ENCODE data around the gene NPY4R. TPM values are rescaled to one million over a fixed set of nuclear protein-coding genes. Genes with fewer than 3 reads are reported as not detected.
A peak's percentile ranks its signal among the peaks of the same experiment; 100 is the strongest.
"Not testable (repeated sequence)": the region's sequence is repeated elsewhere in the genome, so short reads cannot be mapped to it uniquely, and the experiment has no call there.

Gene NPY4R
- total RNA-seq, 1 donor from 2014 or later = not detected

DNA sequence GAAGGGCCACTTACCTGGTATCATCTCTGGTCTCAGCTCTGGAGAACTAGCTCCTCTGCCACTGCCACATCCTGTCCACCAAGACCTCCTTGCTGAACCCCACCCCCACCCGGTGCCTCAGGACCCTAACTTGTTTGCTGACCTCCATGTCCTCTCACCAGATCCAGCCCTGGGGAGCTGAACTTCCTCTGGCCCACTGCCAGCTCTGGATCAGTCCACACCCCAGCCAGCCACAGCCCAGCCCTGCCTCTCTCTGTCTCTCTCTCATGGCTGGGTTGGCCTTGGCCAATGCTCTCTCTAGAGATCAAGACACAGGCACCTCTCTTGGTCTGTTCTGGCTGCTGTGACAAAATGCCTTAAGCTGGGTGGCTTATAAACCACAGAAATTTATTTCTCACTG is 14.4 kb downstream of the NPY4R start:
- H3K4me1 ChIP-seq; H3K27ac ChIP-seq (replicated peaks); H3K4me3 ChIP-seq; H3K27me3 ChIP-seq (ENCODE audit: low read depth); intact Hi-C loops (cut with micrococcal nuclease); H3K36me3 ChIP-seq; DNase-seq; H3K9me3 ChIP-seq (replicated peaks): not testable (repeated sequence)

GRCh38 chr10:46450829-46451228 is 14.9 kb downstream of the NPY4R start:
- DNase-seq; intact Hi-C loops (cut with micrococcal nuclease); H3K27ac ChIP-seq (replicated peaks); H3K4me3 ChIP-seq; H3K27me3 ChIP-seq (ENCODE audit: low read depth); H3K9me3 ChIP-seq (replicated peaks); H3K4me1 ChIP-seq; H3K36me3 ChIP-seq: not testable (repeated sequence)

DNA sequence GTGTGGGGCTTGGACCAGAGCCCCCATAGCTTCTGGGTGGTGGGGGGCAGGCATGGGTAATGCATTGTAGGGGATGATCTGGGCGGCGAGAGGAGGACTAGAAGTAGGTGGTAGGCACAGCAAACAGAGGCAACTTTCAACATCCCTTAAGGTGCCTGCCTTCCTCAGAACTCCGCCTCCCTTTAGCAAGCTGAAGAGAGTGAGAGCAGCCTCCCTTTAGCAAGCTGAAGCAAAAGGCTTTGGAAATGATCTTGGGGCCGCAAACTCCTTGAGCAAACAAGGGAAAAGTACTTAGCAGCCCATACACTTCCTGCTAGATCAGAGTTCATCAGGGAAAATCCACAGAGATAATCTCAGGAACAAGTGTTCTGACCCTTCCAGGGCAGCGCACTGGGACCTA is 18.3 kb downstream of the NPY4R start:
- H3K27ac ChIP-seq (replicated peaks); H3K27me3 ChIP-seq (ENCODE audit: low read depth); DNase-seq; H3K4me1 ChIP-seq; H3K9me3 ChIP-seq (replicated peaks); intact Hi-C loops (cut with micrococcal nuclease); H3K36me3 ChIP-seq; H3K4me3 ChIP-seq: not testable (repeated sequence)

DNA sequence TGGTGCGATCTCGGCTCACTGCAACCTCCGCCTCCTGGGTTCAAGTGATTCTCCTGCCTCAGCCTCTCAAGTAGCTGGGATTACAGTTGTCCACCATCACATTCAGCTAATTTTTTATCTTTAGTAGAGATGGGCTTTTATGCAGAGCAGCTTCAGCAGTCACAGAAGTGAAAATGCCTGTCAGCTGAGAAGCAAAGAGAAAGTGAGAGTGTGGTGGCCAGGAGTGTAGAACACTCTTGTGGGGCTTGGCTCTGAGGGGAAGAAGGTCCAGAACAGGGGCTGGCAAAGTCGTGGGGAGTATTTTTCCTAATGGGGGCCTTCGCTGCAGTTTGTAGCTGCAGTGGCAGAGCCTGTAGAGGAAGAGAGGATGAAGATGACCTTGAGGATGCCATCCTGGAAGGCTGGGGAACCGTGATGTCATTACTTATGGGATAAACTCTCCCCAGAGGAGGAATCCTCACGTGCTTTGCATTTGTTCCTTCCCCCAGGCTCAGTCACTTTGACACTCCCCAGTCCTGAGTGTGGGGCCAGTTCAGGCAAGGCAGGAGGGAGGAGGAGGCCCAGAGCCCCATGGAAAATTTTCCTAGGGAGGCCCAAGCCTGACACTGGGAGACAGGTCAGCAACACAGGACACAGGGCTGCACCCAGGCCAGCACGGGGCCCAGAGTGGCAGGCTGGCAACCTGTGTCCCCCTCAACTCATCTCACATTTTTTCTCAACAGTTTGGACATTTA is 20.2 kb downstream of the NPY4R start:
- peaks cover 12% of the 10 kb centered on the region for H3K4me1 ChIP-seq
- H3K27me3 ChIP-seq (ENCODE audit: low read depth) = not testable (repeated sequence)

GRCh38 chr10:46443422-46443821 is 22.3 kb downstream of the NPY4R start:
- H3K4me3 ChIP-seq; H3K27ac ChIP-seq (replicated peaks); H3K9me3 ChIP-seq (replicated peaks); DNase-seq; intact Hi-C loops (cut with micrococcal nuclease); H3K36me3 ChIP-seq; H3K27me3 ChIP-seq (ENCODE audit: low read depth): not testable (repeated sequence)
- peaks cover 12% of the 10 kb centered on the region for H3K4me1 ChIP-seq

More for the DNA sequence above, 20.2 kb downstream of the NPY4R start:
- H3K36me3 ChIP-seq; H3K9me3 ChIP-seq (replicated peaks); DNase-seq; H3K4me3 ChIP-seq; H3K27ac ChIP-seq (replicated peaks); intact Hi-C loops (cut with micrococcal nuclease): not testable (repeated sequence)

GRCh38 chr10:46442706-46443275 is 23.0 kb downstream of the NPY4R start:
- H3K36me3 ChIP-seq; H3K9me3 ChIP-seq (replicated peaks); intact Hi-C loops (cut with micrococcal nuclease); H3K27me3 ChIP-seq (ENCODE audit: low read depth); H3K4me3 ChIP-seq; DNase-seq: not testable (repeated sequence)
- Histone ChIP-seq H3K4me1 (peaks cover 12% of the 10 kb centered on the region), H3K27ac (replicated peaks) (peak overlapping the region; percentile 57)

DNA sequence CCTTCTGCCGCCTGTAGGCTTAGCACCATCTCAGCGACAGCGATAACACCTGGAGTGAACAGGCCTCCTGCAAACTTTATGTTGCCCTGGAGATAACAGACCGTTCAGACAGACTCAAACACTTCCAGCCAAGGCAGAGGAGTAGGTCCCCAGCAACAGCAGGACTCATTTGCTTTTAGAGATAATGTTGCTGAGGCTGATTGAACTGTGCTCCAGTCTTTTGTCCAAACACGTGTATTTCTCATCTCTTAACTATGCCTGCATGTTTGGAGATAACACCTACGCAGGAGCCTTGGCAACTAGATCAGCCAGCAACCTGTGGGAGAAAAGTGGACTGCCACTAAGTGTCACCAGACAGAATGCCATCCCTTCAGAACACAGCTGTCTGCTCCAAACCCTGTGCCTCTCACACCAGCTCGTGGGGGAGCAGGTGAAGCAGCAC is 23.9 kb downstream of the NPY4R start:
- Histone ChIP-seq H3K27ac (replicated peaks) (peak overlapping the region; percentile 57), H3K4me1 (peaks cover 12% of the 10 kb centered on the region)
- peak; percentile 21 for DNase-seq
- H3K36me3 ChIP-seq; H3K4me3 ChIP-seq; H3K9me3 ChIP-seq (replicated peaks); H3K27me3 ChIP-seq (ENCODE audit: low read depth); intact Hi-C loops (cut with micrococcal nuclease): not testable (repeated sequence)

GRCh38 chr10:46440942-46441341 is 24.8 kb downstream of the NPY4R start:
- not testable (repeated sequence) for H3K9me3 ChIP-seq (replicated peaks)

DNA sequence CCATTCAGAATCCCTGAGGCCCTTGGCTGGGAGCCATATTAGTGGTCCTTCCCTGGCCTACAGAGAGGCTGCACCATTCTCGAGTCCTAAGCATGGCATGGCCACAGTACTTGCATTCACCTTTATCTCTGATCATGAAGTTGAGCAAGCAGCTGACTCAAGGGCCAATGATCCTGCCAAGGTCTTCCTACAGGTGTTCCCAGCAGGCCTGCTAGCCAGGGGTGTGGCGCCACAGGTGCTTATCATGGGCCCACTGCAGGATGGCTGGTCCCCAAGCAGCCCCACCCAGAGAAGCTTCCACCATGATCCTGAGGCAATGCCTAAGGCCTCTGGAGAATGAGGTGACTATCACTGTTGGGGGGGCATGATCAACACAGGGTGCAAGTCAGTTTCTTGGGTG is 42.2 kb downstream of the NPY4R start:
- H3K36me3 ChIP-seq; H3K4me3 ChIP-seq; H3K27me3 ChIP-seq (ENCODE audit: low read depth); H3K27ac ChIP-seq (replicated peaks); H3K9me3 ChIP-seq (replicated peaks); intact Hi-C loops (cut with micrococcal nuclease); DNase-seq; H3K4me1 ChIP-seq: not testable (repeated sequence)

More at GRCh38 chr10:46440942-46441341, 24.8 kb downstream of the NPY4R start:
- H3K27ac ChIP-seq (replicated peaks); intact Hi-C loops (cut with micrococcal nuclease); H3K36me3 ChIP-seq; H3K27me3 ChIP-seq (ENCODE audit: low read depth); H3K4me3 ChIP-seq: not testable (repeated sequence)
- peak; percentile 17 for DNase-seq
- H3K4me1 ChIP-seq = peaks cover 12% of the 10 kb centered on the region

GRCh38 chr10:46419570-46420379 is 46.0 kb downstream of the NPY4R start:
- H3K27me3 ChIP-seq (ENCODE audit: low read depth); DNase-seq; intact Hi-C loops (cut with micrococcal nuclease); H3K27ac ChIP-seq (replicated peaks); H3K9me3 ChIP-seq (replicated peaks); H3K4me1 ChIP-seq; H3K4me3 ChIP-seq; H3K36me3 ChIP-seq: not testable (repeated sequence)

DNA sequence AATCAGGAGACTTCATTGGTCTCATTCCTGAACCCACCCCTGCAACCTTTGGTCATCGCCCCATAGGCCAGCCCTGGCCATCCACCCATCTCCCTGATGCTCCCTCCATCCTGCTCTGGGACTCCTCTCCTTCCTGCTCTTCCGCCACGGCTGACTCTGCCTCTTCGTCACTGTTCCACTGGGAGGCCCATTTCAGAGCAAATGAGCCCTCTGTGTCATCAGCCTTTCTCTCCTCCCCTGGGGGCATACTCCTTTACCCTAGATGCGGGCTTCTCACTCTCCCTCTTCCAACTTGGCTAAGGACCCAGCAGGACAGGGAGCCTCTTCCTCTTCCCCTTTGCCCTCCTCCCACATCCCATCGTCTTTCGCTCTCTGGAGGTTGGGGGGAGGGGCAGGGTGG is 47.5 kb downstream of the NPY4R start:
- H3K4me1 ChIP-seq; H3K4me3 ChIP-seq; H3K27me3 ChIP-seq (ENCODE audit: low read depth); intact Hi-C loops (cut with micrococcal nuclease); H3K9me3 ChIP-seq (replicated peaks); H3K27ac ChIP-seq (replicated peaks); DNase-seq; H3K36me3 ChIP-seq: not testable (repeated sequence)

DNA sequence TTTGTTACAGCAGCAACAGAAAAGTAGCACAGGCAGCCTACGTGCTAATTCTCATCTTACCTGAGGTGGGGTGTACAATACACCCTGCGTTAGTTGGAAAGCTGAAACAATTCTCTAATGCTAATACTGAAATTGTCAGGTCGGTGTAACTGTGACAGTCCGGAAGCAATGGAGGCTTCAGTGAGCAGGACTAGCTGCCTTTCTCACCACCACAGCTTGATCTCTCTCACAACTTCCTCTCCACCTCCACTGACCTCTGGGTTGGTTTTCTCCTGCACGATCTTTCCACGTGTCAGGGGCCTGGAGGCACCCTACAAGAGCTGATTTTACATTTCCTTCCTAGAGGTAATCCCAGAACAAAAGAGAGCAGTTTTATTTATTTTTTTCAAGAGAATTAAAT is 50.5 kb downstream of the NPY4R start:
- H3K4me1 ChIP-seq; H3K36me3 ChIP-seq; intact Hi-C loops (cut with micrococcal nuclease); H3K4me3 ChIP-seq; H3K27me3 ChIP-seq (ENCODE audit: low read depth); DNase-seq; H3K27ac ChIP-seq (replicated peaks); H3K9me3 ChIP-seq (replicated peaks): not testable (repeated sequence)

DNA sequence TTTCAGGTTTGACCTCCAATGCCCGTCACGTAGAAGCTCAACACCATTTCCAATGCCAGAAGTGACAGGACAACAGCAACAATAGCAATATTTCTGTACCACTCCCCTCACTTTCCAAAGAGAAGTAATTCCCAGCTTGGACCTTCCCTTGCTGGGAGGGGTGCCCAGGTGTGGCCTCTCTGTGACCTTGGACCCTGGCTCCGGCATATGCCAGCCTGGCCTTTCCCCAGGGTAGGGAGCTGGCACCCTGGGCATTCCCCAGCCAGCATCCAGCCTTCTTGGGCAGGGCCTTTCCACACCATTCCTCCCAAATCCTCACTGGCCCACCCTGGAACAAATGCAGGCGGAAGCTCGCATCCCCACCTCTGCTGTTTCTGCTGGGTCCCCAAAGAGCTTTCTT is 53.1 kb downstream of the NPY4R start:
- H3K27me3 ChIP-seq (ENCODE audit: low read depth); H3K27ac ChIP-seq (replicated peaks); H3K9me3 ChIP-seq (replicated peaks); DNase-seq; H3K4me1 ChIP-seq; H3K36me3 ChIP-seq; intact Hi-C loops (cut with micrococcal nuclease); H3K4me3 ChIP-seq: not testable (repeated sequence)

DNA sequence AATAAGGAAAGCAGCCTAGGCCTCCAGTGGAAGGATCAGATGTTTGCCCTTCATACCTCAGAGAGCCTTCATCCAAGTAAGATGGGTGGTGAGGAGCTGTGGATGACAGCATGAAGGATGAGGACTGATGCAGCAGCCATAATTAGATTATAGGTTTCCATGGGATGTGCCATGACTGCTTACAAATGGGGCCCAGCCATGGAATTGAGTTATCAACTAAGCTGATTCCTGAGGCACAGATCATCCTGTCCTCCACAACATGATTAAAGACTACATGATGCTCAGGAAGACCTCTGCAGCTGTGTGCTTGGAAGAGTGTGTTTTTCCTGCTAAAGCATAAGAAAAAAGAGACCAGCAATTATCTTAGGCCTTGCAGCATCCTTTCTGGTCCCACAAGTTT is 54.6 kb downstream of the NPY4R start:
- H3K27ac ChIP-seq (replicated peaks); DNase-seq; intact Hi-C loops (cut with micrococcal nuclease); H3K4me1 ChIP-seq; H3K36me3 ChIP-seq; H3K9me3 ChIP-seq (replicated peaks); H3K4me3 ChIP-seq; H3K27me3 ChIP-seq (ENCODE audit: low read depth): not testable (repeated sequence)

Data from left ventricle myocardium inferior (tissue), 1 donor.